ENCODE data around the gene PODNL1.

The PODNL1 gene

GRCh38 chr19:13938301-13939064, at the start of gene PODNL1:
PODNL1 (minus strand) TSS chr19:13938417; CDS start chr19:13938181, 236 bp downstream.
- peaks cover 24% of the 10 kb centered on the region for H3K4me1 ChIP-seq (ENCODE audit: insufficient read depth, low read length)
- peak within 1 kb of the TSS; percentile 29 for H3K4me3 ChIP-seq (ENCODE audit: low read length)
- no peaks in the 10 kb centered on the region for H3K27me3 ChIP-seq (ENCODE audit: insufficient read depth, low read length)
- H3K36me3 ChIP-seq (ENCODE audit: insufficient read depth, low read length), result no peaks in the 10 kb centered on the region
- H3K9me3 ChIP-seq (ENCODE audit: low read length), result no peaks in the 10 kb centered on the region
- H2AFZ ChIP-seq (ENCODE audit: low read depth, low read length), result peak within 1 kb of the TSS; percentile 1

- no peaks in the 10 kb centered on the region for H3K9me3 ChIP-seq (ENCODE audit: low read length)
- no peaks in the 10 kb centered on the region for H3K27me3 ChIP-seq (ENCODE audit: insufficient read depth, low read length)
- peaks cover 10% of the 10 kb centered on the region for H3K36me3 ChIP-seq (ENCODE audit: insufficient read depth, low read length)
- no peak overlapping the region for H2AFZ ChIP-seq (ENCODE audit: low read depth, low read length)
- no peak overlapping the region for H3K4me3 ChIP-seq (ENCODE audit: low read length)
- H3K4me1 ChIP-seq (ENCODE audit: insufficient read depth, low read length), result no peaks in the 10 kb centered on the region
These were observed 49.1 kb upstream of the PODNL1 start for GRCh38 chr19:13987101-13987890.

GRCh38 chr19:13986348-13986904, 48.2 kb upstream of the PODNL1 start:
- no peak overlapping the region for H3K4me3 ChIP-seq (ENCODE audit: low read length)
- no peaks in the 10 kb centered on the region for H3K4me1 ChIP-seq (ENCODE audit: insufficient read depth, low read length)
- no peaks in the 10 kb centered on the region for H3K27me3 ChIP-seq (ENCODE audit: insufficient read depth, low read length)
- H3K9me3 ChIP-seq (ENCODE audit: low read length), result no peaks in the 10 kb centered on the region
- no peak overlapping the region for H2AFZ ChIP-seq (ENCODE audit: low read depth, low read length)
- peaks cover 10% of the 10 kb centered on the region for H3K36me3 ChIP-seq (ENCODE audit: insufficient read depth, low read length)

GRCh38 chr19:13985771-13986347, 47.6 kb upstream of the PODNL1 start:
- no peaks in the 10 kb centered on the region for H3K9me3 ChIP-seq (ENCODE audit: low read length)
- H3K4me1 ChIP-seq (ENCODE audit: insufficient read depth, low read length), result no peaks in the 10 kb centered on the region
- no peak overlapping the region for H2AFZ ChIP-seq (ENCODE audit: low read depth, low read length)
- H3K27me3 ChIP-seq (ENCODE audit: insufficient read depth, low read length), result no peaks in the 10 kb centered on the region
- H3K4me3 ChIP-seq (ENCODE audit: low read length), result no peak overlapping the region
- H3K36me3 ChIP-seq (ENCODE audit: insufficient read depth, low read length), result peaks cover 10% of the 10 kb centered on the region

- Histone ChIP-seq H3K9me3 (ENCODE audit: low read length) (no peaks in the 10 kb centered on the region), H3K4me1 (ENCODE audit: insufficient read depth, low read length) (no peaks in the 10 kb centered on the region), H3K36me3 (ENCODE audit: insufficient read depth, low read length) (peaks cover 10% of the 10 kb centered on the region), H3K27me3 (ENCODE audit: insufficient read depth, low read length) (no peaks in the 10 kb centered on the region), H2AFZ (ENCODE audit: low read depth, low read length) (no peak overlapping the region), H3K4me3 (ENCODE audit: low read length) (no peak overlapping the region)
These were observed 46.9 kb upstream of the PODNL1 start for GRCh38 chr19:13984875-13985741.

- Histone ChIP-seq H3K9me3 (ENCODE audit: low read length) (no peaks in the 10 kb centered on the region), H3K36me3 (ENCODE audit: insufficient read depth, low read length) (peaks cover 14% of the 10 kb centered on the region), H2AFZ (ENCODE audit: low read depth, low read length) (no peak overlapping the region), H3K4me3 (ENCODE audit: low read length) (no peak overlapping the region), H3K27me3 (ENCODE audit: insufficient read depth, low read length) (no peaks in the 10 kb centered on the region), H3K4me1 (ENCODE audit: insufficient read depth, low read length) (no peaks in the 10 kb centered on the region)
These were observed 46.0 kb upstream of the PODNL1 start for GRCh38 chr19:13984186-13984585.

GRCh38 chr19:13983213-13983889, 45.1 kb upstream of the PODNL1 start:
- Histone ChIP-seq H3K9me3 (ENCODE audit: low read length) (no peaks in the 10 kb centered on the region), H3K4me1 (ENCODE audit: insufficient read depth, low read length) (no peaks in the 10 kb centered on the region), H3K36me3 (ENCODE audit: insufficient read depth, low read length) (peaks cover 14% of the 10 kb centered on the region), H2AFZ (ENCODE audit: low read depth, low read length) (no peak overlapping the region), H3K4me3 (ENCODE audit: low read length) (no peak overlapping the region), H3K27me3 (ENCODE audit: insufficient read depth, low read length) (no peaks in the 10 kb centered on the region)

GRCh38 chr19:13982773-13983172, 44.6 kb upstream of the PODNL1 start:
- Histone ChIP-seq H2AFZ (ENCODE audit: low read depth, low read length) (no peak overlapping the region), H3K4me1 (ENCODE audit: insufficient read depth, low read length) (no peaks in the 10 kb centered on the region), H3K9me3 (ENCODE audit: low read length) (no peaks in the 10 kb centered on the region), H3K27me3 (ENCODE audit: insufficient read depth, low read length) (no peaks in the 10 kb centered on the region), H3K4me3 (ENCODE audit: low read length) (no peak overlapping the region), H3K36me3 (ENCODE audit: insufficient read depth, low read length) (peaks cover 19% of the 10 kb centered on the region)

- peaks cover 20% of the 10 kb centered on the region for H3K36me3 ChIP-seq (ENCODE audit: insufficient read depth, low read length)
- H3K4me1 ChIP-seq (ENCODE audit: insufficient read depth, low read length), result no peaks in the 10 kb centered on the region
- no peaks in the 10 kb centered on the region for H3K9me3 ChIP-seq (ENCODE audit: low read length)
- no peak overlapping the region for H3K4me3 ChIP-seq (ENCODE audit: low read length)
- H3K27me3 ChIP-seq (ENCODE audit: insufficient read depth, low read length), result no peaks in the 10 kb centered on the region
- no peak overlapping the region for H2AFZ ChIP-seq (ENCODE audit: low read depth, low read length)
These were observed 43.8 kb upstream of the PODNL1 start for GRCh38 chr19:13981988-13982501.

- no peaks in the 10 kb centered on the region for H3K4me1 ChIP-seq (ENCODE audit: insufficient read depth, low read length)
- H3K9me3 ChIP-seq (ENCODE audit: low read length), result no peaks in the 10 kb centered on the region
- no peak overlapping the region for H2AFZ ChIP-seq (ENCODE audit: low read depth, low read length)
- no peak overlapping the region for H3K4me3 ChIP-seq (ENCODE audit: low read length)
- no peaks in the 10 kb centered on the region for H3K27me3 ChIP-seq (ENCODE audit: insufficient read depth, low read length)
- peaks cover 20% of the 10 kb centered on the region for H3K36me3 ChIP-seq (ENCODE audit: insufficient read depth, low read length)
These were observed 43.2 kb upstream of the PODNL1 start for GRCh38 chr19:13981467-13981866.

- H3K4me1 ChIP-seq (ENCODE audit: insufficient read depth, low read length), result no peaks in the 10 kb centered on the region
- H3K9me3 ChIP-seq (ENCODE audit: low read length), result no peaks in the 10 kb centered on the region
- H3K4me3 ChIP-seq (ENCODE audit: low read length), result no peak overlapping the region
- no peak overlapping the region for H2AFZ ChIP-seq (ENCODE audit: low read depth, low read length)
- no peaks in the 10 kb centered on the region for H3K27me3 ChIP-seq (ENCODE audit: insufficient read depth, low read length)
- peaks cover 23% of the 10 kb centered on the region for H3K36me3 ChIP-seq (ENCODE audit: insufficient read depth, low read length)
These were observed 42.8 kb upstream of the PODNL1 start for GRCh38 chr19:13981021-13981420.

GRCh38 chr19:13980340-13980739, 42.1 kb upstream of the PODNL1 start:
- H3K4me3 ChIP-seq (ENCODE audit: low read length), result no peak overlapping the region
- no peak overlapping the region for H2AFZ ChIP-seq (ENCODE audit: low read depth, low read length)
- no peaks in the 10 kb centered on the region for H3K27me3 ChIP-seq (ENCODE audit: insufficient read depth, low read length)
- H3K36me3 ChIP-seq (ENCODE audit: insufficient read depth, low read length), result peaks cover 30% of the 10 kb centered on the region
- no peaks in the 10 kb centered on the region for H3K9me3 ChIP-seq (ENCODE audit: low read length)
- no peaks in the 10 kb centered on the region for H3K4me1 ChIP-seq (ENCODE audit: insufficient read depth, low read length)
